ENCODE data around the gene HAGH. TPM values are rescaled to one million over a fixed set of nuclear protein-coding genes. Genes with fewer than 3 reads are reported as not detected.

HAGH gene
- total RNA-seq, 2 experiments from 2014 or later = 44.1 to 44.2 TPM

GRCh38 chr16:1825381-1825863 lies 1.2 kb downstream of the HAGH start:
- H3K4me3 Mint-ChIP-seq = peak overlapping the region; percentile 79
- CTCF ChIA-PET = interaction anchor here (2.8 kb wide), 1 partner anchor 43 kb away, joined by 11 read pairs; the partner anchor contains the start of genes NUBP2 and SPSB3
- no peaks in the 10 kb centered on the region for H3K9me3 Mint-ChIP-seq (ENCODE audit: low read depth)
- no peaks in the 10 kb centered on the region for H3K27me3 Mint-ChIP-seq
- no peaks in the 10 kb centered on the region for H3K36me3 Mint-ChIP-seq
- peak overlapping the region; percentile 47 for H3K27ac Mint-ChIP-seq
- ATAC-seq (no peak), DNase-seq (no peak)
- H3K4me1 Mint-ChIP-seq = peaks cover 41% of the 10 kb centered on the region

- no peak overlapping the region for H3K4me3 Mint-ChIP-seq
- peaks cover 32% of the 10 kb centered on the region for H3K4me1 Mint-ChIP-seq
- CTCF ChIA-PET = interaction anchor here (1.1 to 2.8 kb wide), 5 partner anchors 9 to 52 kb away, joined by 3 to 11 read pairs (median 3); partner anchors contain the start of genes EME2, MRPS34, NUBP2 and SPSB3
- H3K9me3 Mint-ChIP-seq (ENCODE audit: low read depth) = no peaks in the 10 kb centered on the region
- ATAC-seq (no peak), DNase-seq (peak; percentile 50)
- H3K36me3 Mint-ChIP-seq = no peaks in the 10 kb centered on the region
- no peaks in the 10 kb centered on the region for H3K27me3 Mint-ChIP-seq
- H3K27ac Mint-ChIP-seq = no peak overlapping the region
Measured at GRCh38 chr16:1823821-1824220, 2.8 kb downstream of the HAGH start.

GRCh38 chr16:1822801-1823200 lies 3.8 kb downstream of the HAGH start:
- Mint-ChIP-seq H3K27me3 (no peaks in the 10 kb centered on the region), H3K9me3 (ENCODE audit: low read depth) (no peaks in the 10 kb centered on the region), H3K4me3 (no peak overlapping the region), H3K4me1 (peaks cover 24% of the 10 kb centered on the region), H3K27ac (no peak overlapping the region), H3K36me3 (no peaks in the 10 kb centered on the region)
- ATAC-seq (no peak), DNase-seq (no peak)
- CTCF ChIA-PET = interaction anchor here (1.1 to 1.8 kb wide), 2 partner anchors 15 to 49 kb away, joined by 3 to 6 read pairs; no protein-coding TSS in a partner anchor

GRCh38 chr16:1821861-1822611 lies 4.6 kb downstream of the HAGH start:
- CTCF ChIA-PET = no interaction called here
- H3K27me3 Mint-ChIP-seq = no peaks in the 10 kb centered on the region
- H3K27ac Mint-ChIP-seq = no peak overlapping the region
- no peak overlapping the region for H3K4me3 Mint-ChIP-seq
- H3K4me1 Mint-ChIP-seq = peaks cover 19% of the 10 kb centered on the region
- H3K9me3 Mint-ChIP-seq (ENCODE audit: low read depth) = no peaks in the 10 kb centered on the region
- DNase-seq (no peak), ATAC-seq (no peak)
- H3K36me3 Mint-ChIP-seq = no peaks in the 10 kb centered on the region

GRCh38 chr16:1820946-1821290 lies 5.7 kb downstream of the HAGH start:
- Mint-ChIP-seq H3K4me1 (peaks cover 19% of the 10 kb centered on the region), H3K27ac (no peak overlapping the region), H3K36me3 (no peaks in the 10 kb centered on the region), H3K9me3 (ENCODE audit: low read depth) (no peaks in the 10 kb centered on the region), H3K4me3 (no peak overlapping the region), H3K27me3 (no peaks in the 10 kb centered on the region)
- DNase-seq (no peak), ATAC-seq (no peak)
- CTCF ChIA-PET = no interaction called here

- Mint-ChIP-seq H3K4me3 (no peak overlapping the region), H3K36me3 (peaks cover 3% of the 10 kb centered on the region), H3K4me1 (peaks cover 13% of the 10 kb centered on the region), H3K27me3 (no peaks in the 10 kb centered on the region), H3K27ac (no peak overlapping the region), H3K9me3 (ENCODE audit: low read depth) (no peaks in the 10 kb centered on the region)
- ATAC-seq (no peak), DNase-seq (no peak)
- CTCF ChIA-PET = no interaction called here
Measured at GRCh38 chr16:1820096-1820945, 6.3 kb downstream of the HAGH start.

GRCh38 chr16:1819611-1820010 lies 7.0 kb downstream of the HAGH start:
- Mint-ChIP-seq H3K4me1 (peaks cover 10% of the 10 kb centered on the region), H3K9me3 (ENCODE audit: low read depth) (no peaks in the 10 kb centered on the region), H3K36me3 (peaks cover 6% of the 10 kb centered on the region), H3K27ac (no peak overlapping the region), H3K4me3 (no peak overlapping the region), H3K27me3 (no peaks in the 10 kb centered on the region)
- CTCF ChIA-PET = no interaction called here
- ATAC-seq = no peak
- no peak for DNase-seq

GRCh38 chr16:1818873-1819525 lies 7.6 kb downstream of the HAGH start:
- CTCF ChIA-PET = no interaction called here
- ATAC-seq (no peak), DNase-seq (no peak)
- Mint-ChIP-seq H3K36me3 (peaks cover 6% of the 10 kb centered on the region), H3K27me3 (no peaks in the 10 kb centered on the region), H3K27ac (no peak overlapping the region), H3K9me3 (ENCODE audit: low read depth) (no peaks in the 10 kb centered on the region), H3K4me1 (peaks cover 6% of the 10 kb centered on the region), H3K4me3 (no peak overlapping the region)

GRCh38 chr16:1818204-1818872 lies 8.3 kb downstream of the HAGH start:
- Mint-ChIP-seq H3K36me3 (peaks cover 6% of the 10 kb centered on the region), H3K4me1 (peaks cover 3% of the 10 kb centered on the region), H3K9me3 (ENCODE audit: low read depth) (no peaks in the 10 kb centered on the region), H3K27me3 (no peaks in the 10 kb centered on the region), H3K4me3 (no peak overlapping the region), H3K27ac (no peak overlapping the region)
- CTCF ChIA-PET = no interaction called here
- ATAC-seq (no peak), DNase-seq (no peak)

GRCh38 chr16:1817716-1818115 lies 8.9 kb downstream of the HAGH start:
- Mint-ChIP-seq H3K4me1 (peaks cover 3% of the 10 kb centered on the region), H3K27me3 (no peaks in the 10 kb centered on the region), H3K9me3 (ENCODE audit: low read depth) (no peaks in the 10 kb centered on the region), H3K36me3 (peaks cover 6% of the 10 kb centered on the region), H3K27ac (no peak overlapping the region), H3K4me3 (no peak overlapping the region)
- no peak for DNase-seq
- ATAC-seq = no peak
- CTCF ChIA-PET = no interaction called here

GRCh38 chr16:1817276-1817589 lies 9.4 kb downstream of the HAGH start:
- CTCF ChIA-PET = no interaction called here
- H3K9me3 Mint-ChIP-seq (ENCODE audit: low read depth) = no peaks in the 10 kb centered on the region
- ATAC-seq (no peak), DNase-seq (no peak)
- no peaks in the 10 kb centered on the region for H3K27me3 Mint-ChIP-seq
- H3K4me1 Mint-ChIP-seq = no peaks in the 10 kb centered on the region
- H3K27ac Mint-ChIP-seq = no peak overlapping the region
- no peak overlapping the region for H3K4me3 Mint-ChIP-seq
- peaks cover 6% of the 10 kb centered on the region for H3K36me3 Mint-ChIP-seq

- Mint-ChIP-seq H3K27ac (no peak overlapping the region), H3K9me3 (ENCODE audit: low read depth) (no peaks in the 10 kb centered on the region), H3K27me3 (no peaks in the 10 kb centered on the region), H3K4me3 (no peak overlapping the region), H3K36me3 (peaks cover 6% of the 10 kb centered on the region), H3K4me1 (no peaks in the 10 kb centered on the region)
- ATAC-seq (no peak), DNase-seq (no peak)
- CTCF ChIA-PET = no interaction called here
Measured at GRCh38 chr16:1816396-1817275, 10.0 kb downstream of the HAGH start.
